Keratinocyte (primary cell): ENCODE data around the gene PDIA4. TPM values are rescaled to one million over a fixed set of nuclear protein-coding genes. Genes with fewer than 3 reads are reported as not detected.

Experiments
- DNase-seq: peaks from one replicate; pipeline ENCODE4 v3.0.0-alpha.2; 2011; ENCODE audit warnings: low read depth, missing footprints, low spot score
- FAIRE-seq: peaks from 2 replicates; lab custom pipeline; 2011; peaks lifted over from hg19 to GRCh38; lab: Jason Lieb, UNC
- H2AFZ ChIP-seq: 2 replicates; pipeline ENCODE4 v1.6.0; 2012; ENCODE audit warnings: low read length, control low read depth, inconsistent platforms; ENCODE audit not compliant: control insufficient read depth
- H3K27ac ChIP-seq: 2 replicates; pipeline ENCODE4 v1.5.1; 2011; ENCODE audit warnings: low read length; ENCODE audit not compliant: control insufficient read depth, insufficient read depth
- H3K27me3 ChIP-seq: 3 replicates; pipeline ENCODE4 v1.6.0; 2011; ENCODE audit warnings: low read length; ENCODE audit not compliant: control insufficient read depth, insufficient read depth; ENCODE audit errors: extremely low read depth
- H3K36me3 ChIP-seq, 2 experiments: 2 replicates in 1 of 2; 3 replicates in 1 of 2; pipeline ENCODE4 v1.5.1; 2011; ENCODE audit warnings: low read length in 2 of 2, mild to moderate bottlenecking in 1 of 2; ENCODE audit not compliant: control insufficient read depth in 2 of 2, insufficient read depth in 2 of 2; ENCODE audit errors: extremely low read depth in 1 of 2
- H3K4me1 ChIP-seq: 3 replicates; pipeline ENCODE4 v1.5.1; 2011; ENCODE audit warnings: low read length; ENCODE audit not compliant: control insufficient read depth, insufficient read depth; ENCODE audit errors: extremely low read depth
- H3K4me2 ChIP-seq: 3 replicates; pipeline ENCODE4 v1.6.0; 2011; ENCODE audit warnings: low read depth, low read length; ENCODE audit not compliant: control insufficient read depth, insufficient read depth; ENCODE audit errors: extremely low read depth
- H3K4me3 ChIP-seq, 3 experiments: fragments of 200-600 bp in 1 of 3; sonication (generic) in 1 of 3; 2 replicates in 2 of 3; 3 replicates in 1 of 3; pipeline ENCODE4 v1.5.1; 2011 to 2016; ENCODE audit warnings: low read length in 3 of 3, mild to moderate bottlenecking in 3 of 3, control low read depth in 2 of 3, inconsistent platforms in 1 of 3, low read depth in 1 of 3, mixed read lengths in 1 of 3, mixed run types in 1 of 3, moderate library complexity in 1 of 3; ENCODE audit not compliant: control insufficient read depth in 2 of 3, insufficient read depth in 2 of 3; ENCODE audit errors: extremely low read depth in 1 of 3
- H3K79me2 ChIP-seq: 2 replicates; pipeline ENCODE4 v1.6.0; 2012; ENCODE audit warnings: low read length; ENCODE audit not compliant: control insufficient read depth, insufficient read depth
- H3K9ac ChIP-seq: 3 replicates; pipeline ENCODE4 v1.6.0; 2011; ENCODE audit warnings: low read length; ENCODE audit not compliant: control insufficient read depth, insufficient read depth; ENCODE audit errors: extremely low read depth
- H3K9me1 ChIP-seq: 3 replicates; pipeline ENCODE4 v1.6.0; 2011; ENCODE audit warnings: low read length; ENCODE audit not compliant: control insufficient read depth, insufficient read depth; ENCODE audit errors: extremely low read depth
- H3K9me3 ChIP-seq: 2 replicates; pipeline ENCODE4 v1.5.1; 2012; ENCODE audit warnings: low read depth, low read length; ENCODE audit not compliant: control insufficient read depth
- H4K20me1 ChIP-seq: 3 replicates; pipeline ENCODE4 v1.6.0; 2011; ENCODE audit warnings: low read length; ENCODE audit not compliant: control insufficient read depth, insufficient read depth; ENCODE audit errors: extremely low read depth
- CTCF ChIP-seq, 3 experiments: IDR thresholded peaks in 1 of 3; conservative IDR thresholded peaks in 1 of 3; optimal IDR thresholded peaks in 1 of 3; 2 replicates in 2 of 3; 3 replicates in 1 of 3; pipeline versions ENCODE3 to v1.5.1; 2011; ENCODE audit warnings: low read length in 3 of 3, mild to moderate bottlenecking in 3 of 3, moderate library complexity in 2 of 3, control low read depth in 1 of 3, inconsistent platforms in 1 of 3; ENCODE audit not compliant: insufficient read depth in 2 of 3; ENCODE audit errors: extremely low read depth in 1 of 3
- EZH2 ChIP-seq: IDR thresholded peaks from one replicate; pipeline ENCODE4 v1.6.1; 2012; ENCODE audit warnings: inconsistent platforms, mild to moderate bottlenecking, low read length, moderate library complexity
- dilution Hi-C: fragments of 300-500 bp; cut with MboI; formaldehyde crosslinking; loops from one replicate; pipeline ENCODE4 v1.7.0; 2020; ENCODE audit warnings: low sequenced_read_pairs; ENCODE audit not compliant: extremely low pct_ligation_motif_present
- polyA plus RNA-seq, 5 experiments: library from polyadenylated mRNA; depleted of rRNA in 3 of 5; stranded (reverse) in 3 of 5; stranded (forward) in 1 of 5; unstranded in 1 of 5; fragments of >200 nt; gene quantifications; 1 replicate in 1 of 5; 2 replicates in 3 of 5; 3 replicates in 1 of 5; pipeline versions ENCODE4 v1.2.1 to v1.2.3, GENCODE V29; 2011 to 2012; ENCODE audit warnings: missing spikeins in 2 of 5, low read depth in 1 of 5, low replicate concordance in 1 of 5

The PDIA4 gene
- polyA plus RNA-seq, 1 donor (not counting 4 experiments of a cell fraction or from before 2014, with no cell fraction given) = 145 TPM

DNA sequence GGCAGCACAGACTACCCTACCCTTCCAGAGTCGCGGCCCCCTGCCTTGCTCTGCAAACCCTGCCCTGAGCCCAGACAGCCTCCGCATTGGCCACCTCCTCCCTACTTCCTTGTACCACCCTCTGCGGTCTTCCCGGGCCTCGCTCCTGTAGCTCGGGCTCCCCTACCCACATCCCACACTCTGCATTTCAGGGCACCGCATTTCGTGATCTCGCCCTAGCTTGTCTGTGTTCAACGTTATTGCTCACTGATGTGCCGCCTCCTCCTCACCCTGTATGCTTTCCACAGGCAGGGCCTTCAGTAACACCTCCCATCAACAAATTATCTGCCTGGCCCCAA, 6.6 kb downstream of the PDIA4 start:
- Histone ChIP-seq H3K27ac (no peak overlapping the region), H3K9ac (no peak overlapping the region), H4K20me1 (peaks cover 6% of the 10 kb centered on the region), H3K9me3 (no peaks in the 10 kb centered on the region), H2AFZ (no peak overlapping the region), H3K4me3 (no peak overlapping the region), H3K4me2 (no peak overlapping the region), H3K4me1 (peaks cover 9% of the 10 kb centered on the region), H3K36me3 (peaks cover 8 to 20% of the 10 kb centered on the region in 2 experiments), H3K9me1 (no peaks in the 10 kb centered on the region), H3K27me3 (no peaks in the 10 kb centered on the region), H3K79me2 (peaks cover 58% of the 10 kb centered on the region)
- DNase-seq = no peak
- TF ChIP-seq EZH2 (no peak), CTCF (optimal IDR thresholded peaks at IDR 0.05 in 1 of 3, IDR thresholded peaks at IDR 0.05 in 1 of 3, conservative IDR thresholded peaks at IDR 0.05 in 1 of 3; ENCODE audit: extremely low read depth in 1 of 3, insufficient read depth in 2 of 3, low read length in 3 of 3) (no peak)
- dilution Hi-C loops = no loop called here
- FAIRE-seq = no peak

- Histone ChIP-seq H3K9ac (no peak overlapping the region), H3K9me3 (no peaks in the 10 kb centered on the region), H3K4me3 (no peak overlapping the region), H2AFZ (no peak overlapping the region), H3K9me1 (no peaks in the 10 kb centered on the region), H3K36me3 (peaks cover 10 to 27% of the 10 kb centered on the region in 2 experiments), H3K4me2 (no peak overlapping the region), H3K79me2 (peaks cover 46% of the 10 kb centered on the region), H4K20me1 (peaks cover 6% of the 10 kb centered on the region), H3K4me1 (no peaks in the 10 kb centered on the region), H3K27me3 (no peaks in the 10 kb centered on the region), H3K27ac (no peak overlapping the region)
- TF ChIP-seq EZH2 = no peak
- TF ChIP-seq CTCF (optimal IDR thresholded peaks at IDR 0.05 in 1 of 3, IDR thresholded peaks at IDR 0.05 in 1 of 3, conservative IDR thresholded peaks at IDR 0.05 in 1 of 3; ENCODE audit: extremely low read depth in 1 of 3, insufficient read depth in 2 of 3, low read length in 3 of 3) = no peak
- FAIRE-seq (no peak), DNase-seq (no peak)
- dilution Hi-C loops = no loop called here
Measured at GRCh38 chr7:149020483-149020882, 7.8 kb downstream of the PDIA4 start.
